B cell (primary cell): ENCODE data around the gene KCNJ6. TPM values are rescaled to one million over a fixed set of nuclear protein-coding genes. Genes with fewer than 3 reads are reported as not detected.

ENCODE experiments used
- ATAC-seq: fragments of 200-7000 bp; cut with Tn5 transposase; one replicate; pipeline ENCODE4 v1.10.0; 2021; ENCODE audit warnings: low read depth, mild to moderate bottlenecking, moderate number of reproducible peaks, moderate library complexity
- CTCF ChIA-PET: fragments of 350-600 bp; sonication (Branson Sonifier 250); formaldehyde crosslinking; loops from one replicate; lab custom pipeline; 2021; ENCODE audit warnings: antibody characterized with exemption, inconsistent platforms; lab: Charles Lee
- POLR2A ChIA-PET: fragments of 350-600 bp; sonication (Branson Sonifier 250); formaldehyde crosslinking; loops from one replicate; lab custom pipeline; 2021; ENCODE audit warnings: antibody characterized with exemption; lab: Charles Lee
- DNase-seq: peaks from one replicate; pipeline ENCODE4 v3.0.0; 2013
- H2AFZ ChIP-seq: 2 replicates; pipeline ENCODE4 v1.6.1; 2012; ENCODE audit warnings: mild to moderate bottlenecking, low read depth, low read length; ENCODE audit not compliant: insufficient read depth, poor library complexity, severe bottlenecking
- H3K27ac ChIP-seq, 2 donors: 1 replicate in 1 of 2; 2 replicates in 1 of 2; pipeline ENCODE4 v1.5.1; 2012 to 2013; ENCODE audit warnings: low read length in 2 of 2, mild to moderate bottlenecking in 2 of 2, moderate library complexity in 1 of 2
- H3K27me3 ChIP-seq, 4 experiments: fragments of 200-600 bp in 1 of 4; sonication (generic) in 1 of 4; replicated peaks in 1 of 4; 1 replicate in 2 of 4; 2 replicates in 2 of 4; pipeline versions ENCODE4 v1.6.1 to v1.7.0; 2013 to 2016; ENCODE audit warnings: low read length in 3 of 4, mild to moderate bottlenecking in 2 of 4, mixed read lengths in 1 of 4, moderate library complexity in 1 of 4; ENCODE audit not compliant: insufficient read depth in 4 of 4, control insufficient read depth in 3 of 4; ENCODE audit errors: control extremely low read depth in 1 of 4
- H3K36me3 ChIP-seq, 2 experiments: replicated peaks in 1 of 2; 1 replicate in 1 of 2; 2 replicates in 1 of 2; pipeline versions ENCODE4 v1.6.1 to v1.7.1; 2013; ENCODE audit warnings: low read length in 1 of 2; ENCODE audit not compliant: insufficient read depth in 2 of 2, control insufficient read depth in 1 of 2; ENCODE audit errors: control extremely low read depth in 1 of 2, extremely low read depth in 1 of 2
- H3K4me1 ChIP-seq, 2 donors: fragments of 200-600 bp in 1 of 2; sonication (generic) in 1 of 2; 1 replicate in 1 of 2; 2 replicates in 1 of 2; pipeline versions ENCODE4 v1.5.1 to v1.6.1; 2013 to 2017; ENCODE audit warnings: low read length in 2 of 2; ENCODE audit not compliant: control insufficient read depth in 2 of 2, insufficient read depth in 2 of 2
- H3K4me2 ChIP-seq: replicated peaks from 2 replicates; pipeline ENCODE3; 2012; ENCODE audit warnings: mild to moderate bottlenecking, low read depth, low read length; ENCODE audit not compliant: poor library complexity, severe bottlenecking
- H3K4me3 ChIP-seq, 5 experiments: fragments of 200-600 bp in 1 of 5; sonication (generic) in 1 of 5; 1 replicate in 3 of 5; 2 replicates in 2 of 5; pipeline versions ENCODE4 v1.5.1 to v1.7.0; 2011 to 2016; ENCODE audit warnings: low read length in 4 of 5, mild to moderate bottlenecking in 4 of 5, low read depth in 2 of 5, control low read depth in 1 of 5, moderate library complexity in 1 of 5; ENCODE audit not compliant: insufficient read depth in 1 of 5; ENCODE audit errors: control extremely low read depth in 1 of 5, extremely low read depth in 1 of 5
- H3K79me2 ChIP-seq: fragments of 200-600 bp; sonication (generic); one replicate; pipeline ENCODE4 v1.6.0; 2016; ENCODE audit warnings: low read length; ENCODE audit not compliant: control insufficient read depth, insufficient read depth
- H3K9ac ChIP-seq: fragments of 200-600 bp; sonication (generic); 2 replicates; pipeline ENCODE4 v1.6.1; 2017; ENCODE audit warnings: mild to moderate bottlenecking, low read length, moderate library complexity
- H3K9me3 ChIP-seq, 3 donors: one replicate each; pipeline versions ENCODE4 v1.6.1 to v1.7.1; 2013; ENCODE audit warnings: low read length in 2 of 3; ENCODE audit not compliant: control insufficient read depth in 2 of 3, insufficient read depth in 1 of 3; ENCODE audit errors: control extremely low read depth in 1 of 3
- H4K20me1 ChIP-seq: 2 replicates; pipeline ENCODE4 v1.6.0; 2012; ENCODE audit warnings: mild to moderate bottlenecking, low read length; ENCODE audit not compliant: insufficient read depth, control insufficient read depth, poor library complexity, severe bottlenecking
- H3K27ac Mint-ChIP-seq: one replicate; pipeline ENCODE4 v1.8.0; 2021; ENCODE audit warnings: mixed read lengths
- H3K27me3 Mint-ChIP-seq: one replicate; pipeline ENCODE4 v1.8.0; 2021; ENCODE audit warnings: mixed read lengths
- H3K4me1 Mint-ChIP-seq: one replicate; pipeline ENCODE4 v1.8.0; 2021; ENCODE audit warnings: mixed read lengths
- H3K4me3 Mint-ChIP-seq: one replicate; pipeline ENCODE4 v1.8.0; 2021; ENCODE audit warnings: mixed read lengths
- H3K9me3 Mint-ChIP-seq: one replicate; pipeline ENCODE4 v1.8.0; 2022; ENCODE audit warnings: mixed read lengths; ENCODE audit not compliant: insufficient read depth
- CTCF ChIP-seq: fragments of 200-600 bp; IDR thresholded peaks from one replicate; pipeline ENCODE4 v1.8.0; 2022; ENCODE audit warnings: antibody characterized with exemption, mild to moderate bottlenecking
- EZH2 ChIP-seq: IDR thresholded peaks from 2 replicates; pipeline ENCODE4 v1.6.1; 2012; ENCODE audit warnings: borderline replicate concordance, low read depth, mild to moderate bottlenecking, moderate library complexity, low read length; ENCODE audit not compliant: insufficient read depth, poor library complexity, severe bottlenecking
- WGBS: methylation state at CpG from one replicate; pipeline ENCODE4 v1.1.5; 2013; ENCODE audit warnings: missing lambda C conversion rate; ENCODE audit not compliant: insufficient coverage; 5-methylcytosine and 5-hydroxymethylcytosine counted together
- intact Hi-C: fragments of 100-400 bp; cut with micrococcal nuclease; formaldehyde crosslinking; loops from one replicate; pipeline ENCODE4 v1.10.0; 2022
- polyA plus RNA-seq: library from polyadenylated mRNA; depleted of rRNA; stranded (reverse); fragments of >200 nt; gene quantifications from 2 replicates; pipeline ENCODE4 v1.2.3, GENCODE V29; 2012
- total RNA-seq, 2 donors: library from RNA; stranded (reverse); fragments of 120-200 nt in 1 of 2; gene quantifications; 1 replicate in 1 of 2; 2 replicates in 1 of 2; pipeline versions ENCODE4 v1.2.3 to v1.2.4, GENCODE V29; 2013 to 2022

The KCNJ6 gene
- total and polyA plus RNA-seq, 2 donors (not counting 1 experiment from before 2014, with no cell fraction given), result not detected

- CTCF ChIA-PET, result no interaction called here
- H3K4me1 ChIP-seq, result no peaks in the 10 kb centered on the region
- Mint-ChIP-seq H3K4me3 (no peak overlapping the region), H3K27ac (no peak overlapping the region), H3K4me1 (no peaks in the 10 kb centered on the region), H3K27me3 (no peaks in the 10 kb centered on the region), H3K9me3 (peaks cover 6% of the 10 kb centered on the region)
- H3K36me3 ChIP-seq, result no peaks in the 10 kb centered on the region
- ATAC-seq (no peak), DNase-seq (no peak)
- intact Hi-C loops, result no loop called here
- H3K27ac ChIP-seq, result no peak overlapping the region
- no peak overlapping the region for H3K9ac ChIP-seq
- no peaks in the 10 kb centered on the region for H4K20me1 ChIP-seq
- POLR2A ChIA-PET, result no interaction called here
- no peaks in the 10 kb centered on the region for H3K79me2 ChIP-seq
- H3K4me3 ChIP-seq, result no peak overlapping the region
- TF ChIP-seq EZH2 (no peak), CTCF (no peak)
- H2AFZ ChIP-seq, result no peak overlapping the region
- no peaks in the 10 kb centered on the region for H3K27me3 ChIP-seq
- peaks cover 0 to 1% (median under 1%) of the 10 kb centered on the region in 3 donors for H3K9me3 ChIP-seq
- no CpG with 5 or more reads among the region's 2 CpGs for WGBS
- no peak overlapping the region for H3K4me2 ChIP-seq
These were observed 61.0 kb downstream of the KCNJ6 start for GRCh38 chr21:37855271-37855646.

- 82% methylated on average over 3 of the region's 4 CpGs for WGBS
- H3K36me3 ChIP-seq, result no peaks in the 10 kb centered on the region
- no peaks in the 10 kb centered on the region for H3K4me1 ChIP-seq
- Mint-ChIP-seq H3K27ac (no peak overlapping the region), H3K9me3 (peaks cover 6% of the 10 kb centered on the region), H3K27me3 (peaks cover 12% of the 10 kb centered on the region), H3K4me1 (no peaks in the 10 kb centered on the region), H3K4me3 (no peak overlapping the region)
- ChIA-PET POLR2A (no interaction called here), CTCF (no interaction called here)
- ATAC-seq (no peak), DNase-seq (no peak)
- H3K4me3 ChIP-seq, result no peak overlapping the region
- H4K20me1 ChIP-seq, result no peaks in the 10 kb centered on the region
- peaks cover 0 to 4% (median 0%) of the 10 kb centered on the region in 3 donors for H3K9me3 ChIP-seq
- intact Hi-C loops, result no loop called here
- no peak overlapping the region for H3K27ac ChIP-seq
- H3K9ac ChIP-seq, result no peak overlapping the region
- no peaks in the 10 kb centered on the region for H3K79me2 ChIP-seq
- no peaks in the 10 kb centered on the region for H3K27me3 ChIP-seq
- no peak overlapping the region for H3K4me2 ChIP-seq
- no peak overlapping the region for H2AFZ ChIP-seq
- no peak for TF ChIP-seq CTCF
- no peak for TF ChIP-seq EZH2
These were observed 66.7 kb downstream of the KCNJ6 start for GRCh38 chr21:37849506-37850102.
